HG03432 (cell line): Measurements from ENCODE around the gene CFD.
"Not testable (repeated sequence)": the region's sequence is repeated elsewhere in the genome, so short reads cannot be mapped to it uniquely, and the experiment has no call there.

Source experiments
- ATAC-seq: cut with Tn5 transposase; IDR thresholded peaks from one replicate; pipeline ENCODE4 v1.9.1; 2021; ENCODE audit warnings: mild to moderate bottlenecking, moderate library complexity; ENCODE audit not compliant: unreplicated experiment

CFD gene

GRCh38 chr19:852136-853013 lies 7.1 kb upstream of the CFD start, which contains the start of gene ELANE:
ELANE (plus strand) TSS chr19:852303; CDS start chr19:852329, 26 bp downstream.
- no peak for ATAC-seq

- no peak for ATAC-seq
These were observed 6.4 kb upstream of the CFD start for GRCh38 chr19:853014-853585.

DNA sequence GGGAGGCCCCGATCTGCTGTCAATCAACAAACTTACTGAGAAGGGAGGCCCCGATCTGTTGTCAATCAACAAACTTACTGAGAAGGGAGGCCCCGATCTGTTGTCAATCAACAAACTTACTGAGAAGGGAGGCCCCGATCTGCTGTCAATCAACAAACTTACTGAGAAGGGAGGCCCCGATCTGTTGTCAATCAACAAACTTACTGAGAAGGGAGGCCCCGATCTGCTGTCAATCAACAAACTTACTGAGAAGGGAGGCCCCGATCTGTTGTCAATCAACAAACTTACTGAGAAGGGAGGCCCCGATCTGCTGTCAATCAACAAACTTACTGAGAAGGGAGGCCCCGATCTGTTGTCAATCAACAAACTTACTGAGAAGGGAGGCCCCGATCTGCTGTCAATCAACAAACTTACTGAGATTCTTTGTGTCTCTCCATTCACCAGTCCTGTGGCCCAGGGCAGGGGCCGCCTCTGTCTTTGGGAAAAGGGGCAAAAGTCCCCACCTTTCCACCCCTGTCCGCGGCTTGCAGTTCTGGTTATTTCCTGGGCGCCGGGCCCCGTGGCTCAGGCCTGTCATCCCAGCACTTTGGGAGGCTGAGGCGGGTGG lies 5.7 kb upstream of the CFD start:
- ATAC-seq: not testable (repeated sequence)

DNA sequence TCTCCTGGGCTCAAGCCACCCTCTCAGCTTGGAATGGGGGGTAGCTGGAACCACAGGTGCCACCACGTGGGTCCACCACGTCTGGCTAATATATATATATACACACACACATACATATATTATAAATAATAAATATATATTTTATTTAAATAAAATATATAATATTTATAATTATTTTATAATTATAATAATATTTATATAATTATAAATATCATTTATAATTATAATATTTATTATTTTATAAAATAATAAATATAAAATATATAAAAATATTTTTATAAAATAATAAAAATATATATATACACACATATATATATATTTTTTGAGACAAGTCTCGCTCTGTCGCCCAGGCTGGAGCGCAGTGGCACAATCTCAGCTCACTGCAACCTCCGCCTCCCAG lies 4.9 kb upstream of the CFD start:
- no peak for ATAC-seq

- no peak for ATAC-seq
These were observed 4.3 kb upstream of the CFD start for GRCh38 chr19:855142-855541.

DNA sequence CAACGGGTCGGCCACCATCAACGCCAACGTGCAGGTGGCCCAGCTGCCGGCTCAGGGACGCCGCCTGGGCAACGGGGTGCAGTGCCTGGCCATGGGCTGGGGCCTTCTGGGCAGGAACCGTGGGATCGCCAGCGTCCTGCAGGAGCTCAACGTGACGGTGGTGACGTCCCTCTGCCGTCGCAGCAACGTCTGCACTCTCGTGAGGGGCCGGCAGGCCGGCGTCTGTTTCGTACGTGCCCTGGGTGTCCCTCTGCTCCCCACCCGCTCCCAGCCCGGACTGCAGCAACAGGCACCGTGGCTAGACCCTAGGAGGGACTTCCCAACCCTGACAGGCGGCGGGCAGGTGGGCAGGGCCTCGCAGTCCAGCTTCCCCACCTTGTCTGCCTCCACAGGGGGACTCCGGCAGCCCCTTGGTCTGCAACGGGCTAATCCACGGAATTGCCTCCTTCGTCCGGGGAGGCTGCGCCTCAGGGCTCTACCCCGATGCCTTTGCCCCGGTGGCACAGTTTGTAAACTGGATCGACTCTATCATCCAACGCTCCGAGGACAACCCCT lies 3.8 kb upstream of the CFD start:
- ATAC-seq: no peak

DNA sequence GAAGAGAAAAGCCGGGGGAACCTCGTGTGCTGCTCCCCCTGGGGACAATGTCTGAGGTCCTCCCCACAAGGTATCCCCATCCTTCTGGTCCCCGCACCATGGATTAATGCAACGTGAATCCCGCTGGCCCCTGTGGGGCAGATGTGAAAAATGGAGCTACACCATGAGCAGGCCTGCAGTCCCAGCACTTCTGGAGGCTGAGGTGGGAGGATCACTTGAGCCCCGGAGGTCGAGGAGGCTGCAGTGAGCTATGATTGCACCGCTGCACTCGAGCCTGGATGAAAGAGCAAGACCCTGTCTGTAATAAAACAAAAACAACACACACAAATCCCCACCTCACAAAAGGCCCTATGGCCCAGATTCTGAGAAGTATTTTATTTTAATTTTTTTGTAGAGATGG lies 1.2 kb upstream of the CFD start:
- ATAC-seq: no peak

DNA sequence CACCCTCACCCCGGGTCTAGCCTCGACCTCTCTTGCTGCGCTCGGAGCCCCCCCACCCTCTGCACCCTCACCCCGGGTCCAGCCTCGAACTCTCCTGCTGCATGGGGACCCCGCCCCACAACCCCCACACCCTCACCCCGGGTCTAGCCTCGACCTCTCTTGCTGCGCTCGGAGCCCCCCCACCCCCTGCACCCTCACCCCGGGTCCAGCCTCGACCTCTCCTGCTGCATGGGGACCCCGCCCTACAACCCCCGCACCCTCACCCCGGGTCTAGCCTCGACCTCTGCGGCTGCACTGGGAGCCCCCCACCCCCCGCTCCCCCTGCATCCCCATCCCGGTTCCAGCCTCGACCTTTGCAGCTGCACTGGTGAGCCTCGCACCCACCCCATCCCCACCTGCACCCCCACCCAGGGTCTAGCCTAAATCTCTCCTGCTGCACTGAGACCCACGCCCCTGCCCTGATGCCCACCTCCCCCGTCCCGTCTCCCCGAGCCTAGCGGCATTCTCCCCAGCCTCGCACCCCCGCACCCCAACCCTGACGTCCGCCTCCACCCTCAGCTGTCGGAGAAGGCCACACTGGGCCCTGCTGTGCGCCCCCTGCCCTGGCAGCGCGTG lies 1.8 kb downstream of the CFD start:
- no peak for ATAC-seq

- no peak for ATAC-seq
These were observed 2.5 kb downstream of the CFD start for GRCh38 chr19:861756-862580.

GRCh38 chr19:862581-863314 lies 3.3 kb downstream of the CFD start:
- ATAC-seq: no peak

GRCh38 chr19:863315-863620 lies 3.8 kb downstream of the CFD start:
- ATAC-seq: no peak

DNA sequence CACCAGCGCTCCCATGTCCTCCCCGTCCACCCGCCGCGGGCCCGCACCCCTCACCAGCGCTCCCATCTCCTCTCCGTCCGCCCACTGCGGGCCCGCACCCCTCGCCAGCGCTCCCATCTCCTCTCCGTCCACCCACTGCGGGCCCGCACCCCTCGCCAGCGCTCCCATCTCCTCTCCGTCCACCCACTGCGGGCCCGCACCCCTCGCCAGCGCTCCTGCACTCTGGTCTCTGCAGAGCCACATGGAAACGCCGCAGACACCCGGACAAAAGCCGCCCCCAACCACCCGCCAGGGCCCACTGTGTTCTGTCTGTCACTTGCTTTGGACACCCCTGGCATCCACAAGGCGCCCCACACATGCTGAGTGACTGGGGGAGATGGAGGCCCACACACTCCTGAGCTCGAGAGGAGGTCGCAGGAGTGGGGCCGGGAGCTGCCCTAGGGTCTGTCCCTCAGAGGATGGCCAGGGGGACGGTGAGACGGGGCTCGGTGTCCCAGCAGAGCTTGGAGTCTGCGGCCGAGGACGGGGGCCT lies 7.4 kb downstream of the CFD start:
- no peak for ATAC-seq

GRCh38 chr19:867301-867793 lies 7.9 kb downstream of the CFD start:
- no peak for ATAC-seq

DNA sequence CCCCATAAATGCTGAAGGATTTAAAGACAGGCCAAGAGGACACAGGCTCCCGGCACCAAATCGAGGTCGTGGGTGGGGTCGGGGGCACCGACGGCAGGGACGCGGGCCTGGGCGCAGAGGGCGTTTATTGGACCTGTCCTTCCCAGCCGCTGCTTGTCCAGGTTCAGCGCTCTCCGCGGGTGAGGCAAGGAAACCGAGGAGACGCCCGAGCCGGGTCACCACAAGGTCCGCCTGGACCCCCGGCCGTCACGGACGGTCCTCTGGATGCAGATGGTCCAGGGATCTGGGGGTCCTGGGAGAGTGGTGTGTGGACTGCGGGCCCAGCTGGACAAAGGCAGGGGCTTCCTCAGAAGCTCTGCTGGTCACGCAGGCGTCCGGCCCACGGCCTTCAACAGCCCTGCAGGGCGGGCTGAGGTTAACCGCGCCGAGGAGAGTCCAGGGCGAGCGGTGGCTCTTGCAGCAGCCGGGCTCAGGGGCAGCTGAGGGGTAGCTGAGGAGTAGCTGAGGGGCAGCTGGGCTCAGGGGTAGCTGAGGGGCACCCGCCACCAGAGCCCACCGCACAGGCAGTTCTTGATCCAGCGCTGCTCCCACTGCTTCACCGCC lies 8.5 kb downstream of the CFD start:
- ATAC-seq: no peak

DNA sequence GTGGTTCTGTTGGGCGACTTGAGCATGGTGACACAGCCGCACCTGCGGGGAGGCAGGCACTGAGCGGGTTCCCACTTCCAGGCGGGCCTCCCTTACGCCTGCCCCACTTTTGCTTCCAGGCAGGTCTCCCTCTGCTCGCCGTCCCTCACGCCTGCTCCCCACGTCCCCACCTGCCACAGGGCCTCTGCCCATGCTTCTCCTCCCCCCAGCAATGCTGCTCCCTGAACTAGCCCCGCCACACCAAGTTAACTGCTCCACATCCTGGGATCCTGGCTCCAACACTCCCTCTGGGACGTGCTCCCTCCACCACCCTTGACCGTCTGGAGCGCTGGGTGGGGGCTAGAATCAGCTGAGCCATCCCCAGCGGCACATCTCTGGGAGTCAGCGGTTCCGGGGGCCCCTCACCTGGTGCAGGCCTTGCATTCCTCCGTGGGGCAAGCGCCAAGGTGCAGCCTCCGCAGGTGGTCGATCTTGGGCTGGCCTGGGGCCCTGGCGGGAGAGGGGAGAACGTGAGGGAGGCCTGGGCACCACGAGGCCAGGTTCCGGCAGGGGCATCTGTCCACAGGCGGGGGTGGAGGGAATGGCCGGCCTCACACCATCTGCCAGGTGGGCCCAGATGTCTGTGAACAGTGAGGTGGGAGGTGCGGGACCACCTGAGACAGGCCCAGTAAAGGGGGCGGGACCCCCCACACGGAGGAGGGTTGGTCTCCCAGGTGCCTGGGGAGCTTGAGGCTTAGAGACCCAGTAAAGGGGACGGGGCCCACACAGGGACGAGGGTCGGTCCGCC lies 9.2 kb downstream of the CFD start:
- no peak for ATAC-seq

GRCh38 chr19:869245-870177 lies 10.0 kb downstream of the CFD start:
- no peak for ATAC-seq

GRCh38 chr19:870314-870713 lies 10.8 kb downstream of the CFD start:
- no peak for ATAC-seq
